ENCODE results near the gene PRKCH.

DNA sequence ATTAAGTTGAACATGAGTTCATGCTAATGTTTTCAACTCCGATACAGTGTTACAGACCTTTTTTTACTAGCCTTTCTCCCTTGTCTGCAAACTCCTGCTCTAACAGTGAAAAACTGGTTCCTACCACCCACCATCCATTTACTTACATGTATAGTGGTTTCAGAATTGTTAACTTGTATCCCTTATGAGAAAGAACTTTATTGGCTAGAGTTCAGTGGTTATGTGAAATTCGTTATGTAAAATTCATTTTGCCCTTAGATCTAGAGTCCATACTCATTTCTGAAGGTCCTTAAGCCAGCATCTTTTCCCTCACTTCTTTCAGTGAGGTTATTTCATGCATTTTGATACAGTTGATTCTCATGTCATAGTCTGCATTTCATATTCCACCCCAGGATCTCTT, 51.0 kb downstream of the PRKCH start:
- TF ChIP-seq, protein P1, sequence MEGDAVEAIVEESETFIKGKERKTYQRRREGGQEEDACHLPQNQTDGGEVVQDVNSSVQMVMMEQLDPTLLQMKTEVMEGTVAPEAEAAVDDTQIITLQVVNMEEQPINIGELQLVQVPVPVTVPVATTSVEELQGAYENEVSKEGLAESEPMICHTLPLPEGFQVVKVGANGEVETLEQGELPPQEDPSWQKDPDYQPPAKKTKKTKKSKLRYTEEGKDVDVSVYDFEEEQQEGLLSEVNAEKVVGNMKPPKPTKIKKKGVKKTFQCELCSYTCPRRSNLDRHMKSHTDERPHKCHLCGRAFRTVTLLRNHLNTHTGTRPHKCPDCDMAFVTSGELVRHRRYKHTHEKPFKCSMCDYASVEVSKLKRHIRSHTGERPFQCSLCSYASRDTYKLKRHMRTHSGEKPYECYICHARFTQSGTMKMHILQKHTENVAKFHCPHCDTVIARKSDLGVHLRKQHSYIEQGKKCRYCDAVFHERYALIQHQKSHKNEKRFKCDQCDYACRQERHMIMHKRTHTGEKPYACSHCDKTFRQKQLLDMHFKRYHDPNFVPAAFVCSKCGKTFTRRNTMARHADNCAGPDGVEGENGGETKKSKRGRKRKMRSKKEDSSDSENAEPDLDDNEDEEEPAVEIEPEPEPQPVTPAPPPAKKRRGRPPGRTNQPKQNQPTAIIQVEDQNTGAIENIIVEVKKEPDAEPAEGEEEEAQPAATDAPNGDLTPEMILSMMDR (IDR thresholded peaks at IDR 0.05), result no peak
- no peak for TF ChIP-seq ZFX (IDR thresholded peaks at IDR 0.05; ENCODE audit: borderline replicate concordance)

All from 22Rv1 (cell line).